WTC11 (cell line): ENCODE measurements around the gene ZNRF1. TPM values are rescaled to one million over a fixed set of nuclear protein-coding genes. Genes with fewer than 3 reads are reported as not detected.
A peak's percentile ranks its signal among the peaks of the same experiment; 100 is the strongest.

Source experiments
- ATAC-seq: fragments of 200-7000 bp; cut with Tn5 transposase; 2 replicates; pipeline ENCODE4 v1.10.0; 2021; ENCODE audit warnings: mild to moderate bottlenecking, moderate library complexity
- CTCF ChIA-PET: fragments of 300-600 bp; sonication (Branson Sonifier 250); formaldehyde crosslinking; loops from one replicate; lab custom pipeline; 2021; ENCODE audit warnings: antibody characterized with exemption; lab: Charles Lee
- POLR2A ChIA-PET: fragments of 350-600 bp; sonication (Branson Sonifier 250); formaldehyde crosslinking; loops from one replicate; lab custom pipeline; 2021; ENCODE audit warnings: antibody characterized with exemption; lab: Charles Lee
- DNase-seq: peaks from one replicate; pipeline ENCODE4 v3.0.0; 2021; ENCODE audit warnings: low spot score
- H3K27ac Mint-ChIP-seq: 2 replicates; pipeline ENCODE4 v1.8.0; 2021; ENCODE audit warnings: mixed read lengths
- H3K27me3 Mint-ChIP-seq: 2 replicates; pipeline ENCODE4 v1.8.0; 2021; ENCODE audit warnings: low read depth, mild to moderate bottlenecking, moderate library complexity, mixed read lengths
- H3K36me3 Mint-ChIP-seq: 2 replicates; pipeline ENCODE4 v1.8.0; 2021; ENCODE audit warnings: mixed read lengths
- H3K4me1 Mint-ChIP-seq: 2 replicates; pipeline ENCODE4 v1.8.0; 2022; ENCODE audit warnings: mixed read lengths
- H3K4me3 Mint-ChIP-seq: 2 replicates; pipeline ENCODE4 v1.8.0; 2021; ENCODE audit warnings: mild to moderate bottlenecking, moderate library complexity, mixed read lengths
- H3K9me3 Mint-ChIP-seq: 2 replicates; pipeline ENCODE4 v1.8.0; 2021; ENCODE audit warnings: mixed read lengths
- ATF2 ChIP-seq: sonication (generic); formaldehyde crosslinking; IDR thresholded peaks from 2 replicates; pipeline ENCODE4 v1.8.1; 2022; ENCODE audit warnings: low read depth, missing genetic modification reagents, borderline replicate concordance
- ATF3 ChIP-seq: sonication (generic); formaldehyde crosslinking; conservative IDR thresholded peaks from 2 replicates; pipeline ENCODE4 v1.8.1; 2022; ENCODE audit warnings: mild to moderate bottlenecking, missing genetic modification reagents
- CREM ChIP-seq: sonication (generic); formaldehyde crosslinking; IDR thresholded peaks from 2 replicates; pipeline ENCODE4 v1.8.1; 2022; ENCODE audit warnings: mild to moderate bottlenecking, missing genetic modification reagents, moderate library complexity
- E2F4 ChIP-seq: sonication (generic); formaldehyde crosslinking; IDR thresholded peaks from 2 replicates; pipeline ENCODE4 v1.8.1; 2022; ENCODE audit warnings: low read depth, mild to moderate bottlenecking, moderate library complexity, missing genetic modification reagents, borderline replicate concordance
- ELF4 ChIP-seq: sonication (generic); formaldehyde crosslinking; IDR thresholded peaks from 2 replicates; pipeline ENCODE4 v1.8.1; 2022; ENCODE audit warnings: low read depth, mild to moderate bottlenecking, moderate library complexity, missing genetic modification reagents
- ESRRA ChIP-seq: sonication (generic); formaldehyde crosslinking; IDR thresholded peaks from 2 replicates; pipeline ENCODE4 v1.8.1; 2022; ENCODE audit warnings: mild to moderate bottlenecking, missing genetic modification reagents, borderline replicate concordance
- ETV6 ChIP-seq: sonication (generic); formaldehyde crosslinking; IDR thresholded peaks from 2 replicates; pipeline ENCODE4 v1.8.1; 2022; ENCODE audit warnings: mild to moderate bottlenecking, missing genetic modification reagents
- FOXP1 ChIP-seq: sonication (generic); formaldehyde crosslinking; IDR thresholded peaks from 2 replicates; pipeline ENCODE4 v1.8.0; 2022; ENCODE audit warnings: missing genetic modification reagents, mild to moderate bottlenecking, moderate library complexity, borderline replicate concordance
- MYBL2 ChIP-seq: sonication (generic); formaldehyde crosslinking; IDR thresholded peaks from 2 replicates; pipeline ENCODE4 v1.8.1; 2023; ENCODE audit warnings: mild to moderate bottlenecking, moderate library complexity, missing genetic modification reagents
- NR2C2 ChIP-seq: sonication (generic); formaldehyde crosslinking; IDR thresholded peaks from 2 replicates; pipeline ENCODE4 v1.8.0; 2022; ENCODE audit warnings: mild to moderate bottlenecking, missing genetic modification reagents
- PRDM15 ChIP-seq: sonication (generic); formaldehyde crosslinking; IDR thresholded peaks from 2 replicates; pipeline ENCODE4 v1.8.0; 2022; ENCODE audit warnings: missing genetic modification reagents
- RELA ChIP-seq: sonication (generic); formaldehyde crosslinking; IDR thresholded peaks from 2 replicates; pipeline ENCODE4 v1.8.1; 2022; ENCODE audit warnings: missing genetic modification reagents, mild to moderate bottlenecking, borderline replicate concordance
- TCF7 ChIP-seq: sonication (generic); formaldehyde crosslinking; IDR thresholded peaks from 2 replicates; pipeline ENCODE4 v1.8.0; 2022; ENCODE audit warnings: mild to moderate bottlenecking, low read depth, missing genetic modification reagents, moderate library complexity
- TEAD1 ChIP-seq: sonication (generic); formaldehyde crosslinking; IDR thresholded peaks from 2 replicates; pipeline ENCODE4 v1.8.0; 2022; ENCODE audit warnings: mild to moderate bottlenecking, missing genetic modification reagents
- TP53 ChIP-seq: sonication (generic); formaldehyde crosslinking; IDR thresholded peaks from 2 replicates; pipeline ENCODE4 v1.8.1; 2023; ENCODE audit warnings: mild to moderate bottlenecking, missing genetic modification reagents
- ZNF121 ChIP-seq: sonication (generic); formaldehyde crosslinking; IDR thresholded peaks from 2 replicates; pipeline ENCODE4 v1.8.0; 2023; ENCODE audit warnings: missing genetic modification reagents
- ZNF263 ChIP-seq: sonication (generic); formaldehyde crosslinking; IDR thresholded peaks from 2 replicates; pipeline ENCODE4 v1.8.1; 2022; ENCODE audit warnings: low read depth, mild to moderate bottlenecking, moderate library complexity, missing genetic modification reagents
- ZNF281 ChIP-seq: sonication (generic); formaldehyde crosslinking; IDR thresholded peaks from 2 replicates; pipeline ENCODE4 v1.8.0; 2023; ENCODE audit warnings: mild to moderate bottlenecking, missing genetic modification reagents
- ZNF317 ChIP-seq: sonication (generic); formaldehyde crosslinking; IDR thresholded peaks from 2 replicates; pipeline ENCODE4 v1.8.1; 2023; ENCODE audit warnings: low read depth, mild to moderate bottlenecking, moderate library complexity, missing genetic modification reagents, borderline replicate concordance
- ZNF423 ChIP-seq: fragments of 250-450 bp; sonication (Bioruptor Pico); IDR thresholded peaks from 2 replicates; pipeline ENCODE4 v2.1.2; 2022; ENCODE audit warnings: mild to moderate bottlenecking, moderate library complexity
- ZNF671 ChIP-seq: fragments of 250-450 bp; sonication (Bioruptor Pico); IDR thresholded peaks from 2 replicates; pipeline ENCODE4 v1.8.0; 2021; ENCODE audit warnings: mild to moderate bottlenecking
- total RNA-seq: library from RNA; stranded (reverse); gene quantifications from 3 replicates; pipeline ENCODE4 v1.2.3, GENCODE V29; 2021

Gene ZNRF1
- total RNA-seq, 1 experiment from 2014 or later, result 47.6 TPM

- CTCF ChIA-PET, result interaction anchor here (1.2 to 1.3 kb wide), 2 partner anchors 66 kb away, joined by 3 to 4 read pairs; no protein-coding TSS in a partner anchor
- ATAC-seq, result no peak
- TF ChIP-seq TCF7 (CRISPR knock-in tag) (no peak), ZNF263 (CRISPR knock-in tag) (no peak), FOXP1 (no peak), TEAD1 (CRISPR knock-in tag) (no peak), ZNF671 (CRISPR knock-in tag) (no peak), RELA (CRISPR knock-in tag) (no peak)
- TF ChIP-seq, all 79 proteins: peak for 0
- Mint-ChIP-seq H3K4me3 (no peak overlapping the region), H3K4me1 (peaks cover 6% of the 10 kb centered on the region; the same call in 1 of the 2 replicates), H3K27me3 (no peaks in the 10 kb centered on the region), H3K36me3 (peaks cover 2% of the 10 kb centered on the region; the same call in 1 of the 2 replicates), H3K9me3 (0 out of 2 replicates have a peak, but pooled peaks cover 4% of the 10 kb centered on the region), H3K27ac (peak overlapping the region; percentile 73; the same call in 1 of the 2 replicates)
- POLR2A ChIA-PET, result no interaction called here
- DNase-seq, result no peak
These were observed 46.1 kb downstream of the ZNRF1 start for GRCh38 chr16:75044800-75045361.

- no peak for DNase-seq
- H3K36me3 Mint-ChIP-seq, result peaks cover 2% of the 10 kb centered on the region; the same call in 1 of the 2 replicates
- ChIA-PET CTCF (interaction anchor here (1.3 kb wide), 1 partner anchor 65 kb away, joined by 4 read pairs; no protein-coding TSS in a partner anchor), POLR2A (interaction anchor here (0.6 kb wide), 1 partner anchor 11 kb away, joined by 4 read pairs; no protein-coding TSS in a partner anchor)
- H3K27ac Mint-ChIP-seq, result no peak overlapping the region
- H3K27me3 Mint-ChIP-seq, result no peaks in the 10 kb centered on the region
- no peak for ATAC-seq
- TF ChIP-seq ESRRA (CRISPR knock-in tag) (no peak), ZNF121 (CRISPR knock-in tag) (peak; percentile 54; the same call in 1 of the 2 replicates), ZNF317 (no peak)
- no peak overlapping the region for H3K4me3 Mint-ChIP-seq
- peaks cover 6% of the 10 kb centered on the region; the same call in 1 of the 2 replicates for H3K4me1 Mint-ChIP-seq
- H3K9me3 Mint-ChIP-seq, result 0 out of 2 replicates have a peak, but pooled peaks cover 6% of the 10 kb centered on the region
These were observed 46.6 kb downstream of the ZNRF1 start for GRCh38 chr16:75045424-75045823.

GRCh38 chr16:75048054-75048453, 49.2 kb downstream of the ZNRF1 start:
- DNase-seq (no peak), ATAC-seq (no peak)
- H3K36me3 Mint-ChIP-seq, result peaks cover 2% of the 10 kb centered on the region; the same call in 1 of the 2 replicates
- ChIA-PET CTCF (interaction anchor here (1.0 kb wide), 1 partner anchor 50 kb away, joined by 3 read pairs; the partner anchor contains the start of gene ZNRF1), POLR2A (no interaction called here)
- TF ChIP-seq PRDM15, result no peak
- TF ChIP-seq E2F4 (CRISPR knock-in tag), result no peak
- no peak for TF ChIP-seq MYBL2
- no peak for TF ChIP-seq ZNF281 (CRISPR knock-in tag)
- no peak for TF ChIP-seq ZNF671 (CRISPR knock-in tag)
- no peak for TF ChIP-seq ELF4 (CRISPR knock-in tag)
- no peak for TF ChIP-seq ZNF423 (CRISPR knock-in tag)
- no peak for TF ChIP-seq ZNF317
- no peak for TF ChIP-seq ESRRA (CRISPR knock-in tag)
- no peak for TF ChIP-seq TP53 (CRISPR knock-in tag)
- no peak for TF ChIP-seq ATF3 (CRISPR knock-in tag)
- TF ChIP-seq ETV6 (CRISPR knock-in tag), result no peak
- no peak for TF ChIP-seq NR2C2 (CRISPR knock-in tag)
- TF ChIP-seq CREM (CRISPR knock-in tag), result no peak
- TF ChIP-seq ATF2 (CRISPR knock-in tag), result no peak
- peak overlapping the region; percentile 87; the same call in 1 of the 2 replicates for H3K27ac Mint-ChIP-seq
- peaks cover 11% of the 10 kb centered on the region for H3K4me1 Mint-ChIP-seq
- no peak overlapping the region for H3K4me3 Mint-ChIP-seq
- H3K27me3 Mint-ChIP-seq, result no peaks in the 10 kb centered on the region
- H3K9me3 Mint-ChIP-seq, result 0 out of 2 replicates have a peak, but pooled peaks cover 6% of the 10 kb centered on the region
